NCI-H446 treated with DMSO at 0.1 percent for 48 hours (cell line): ENCODE measurements around the gene PPFIA4.

Source experiments
- DNase-seq: peaks from one replicate; lab custom pipeline; 2025; lab: John Stamatoyannopoulos, UW

The PPFIA4 gene

DNA sequence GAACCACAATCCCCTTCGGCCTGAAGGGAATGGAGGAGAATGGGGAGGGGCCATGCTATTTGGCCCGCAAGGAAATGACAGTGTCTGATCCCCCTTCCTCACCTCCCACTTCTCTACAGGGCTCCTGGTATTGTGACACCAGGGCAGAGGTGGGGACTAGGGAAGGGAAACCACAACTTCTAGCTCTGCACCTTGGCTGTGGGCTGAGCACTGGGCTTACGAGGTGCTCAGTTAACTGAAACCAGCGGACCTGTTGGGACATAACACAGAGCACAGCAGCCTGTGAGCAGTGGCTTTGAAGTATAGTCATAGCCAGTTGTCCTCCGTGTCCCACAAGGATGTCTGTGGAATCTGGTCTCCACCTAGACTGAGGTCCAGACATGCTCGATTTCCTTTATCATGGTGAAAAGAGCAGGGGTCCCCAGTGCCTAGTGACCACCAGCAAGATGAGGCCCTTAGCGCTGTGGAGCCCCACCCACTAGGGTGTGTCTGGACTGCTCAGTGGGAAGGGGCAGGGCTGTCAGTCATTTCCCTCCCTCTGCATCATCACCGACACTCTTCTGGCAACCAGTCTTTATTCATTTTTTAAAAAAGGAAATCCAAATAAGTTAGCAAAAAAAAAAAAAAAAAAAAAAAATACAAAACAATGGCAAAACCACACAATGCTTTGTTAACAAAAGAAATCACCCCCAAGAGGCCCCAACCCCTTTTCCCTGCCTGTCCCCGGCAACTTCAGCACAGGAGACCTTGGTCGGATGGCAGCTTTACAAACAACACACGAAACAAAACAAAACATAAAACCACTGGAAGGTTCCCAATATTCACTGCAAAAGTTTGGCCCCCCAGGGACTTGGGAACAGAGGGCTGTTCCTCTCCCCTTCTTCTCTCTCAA lies 56.5 kb downstream of the PPFIA4 start:
- DNase-seq, result no peak

- no peak for DNase-seq
These were observed 57.2 kb downstream of the PPFIA4 start for GRCh38 chr1:203083463-203083921.

DNA sequence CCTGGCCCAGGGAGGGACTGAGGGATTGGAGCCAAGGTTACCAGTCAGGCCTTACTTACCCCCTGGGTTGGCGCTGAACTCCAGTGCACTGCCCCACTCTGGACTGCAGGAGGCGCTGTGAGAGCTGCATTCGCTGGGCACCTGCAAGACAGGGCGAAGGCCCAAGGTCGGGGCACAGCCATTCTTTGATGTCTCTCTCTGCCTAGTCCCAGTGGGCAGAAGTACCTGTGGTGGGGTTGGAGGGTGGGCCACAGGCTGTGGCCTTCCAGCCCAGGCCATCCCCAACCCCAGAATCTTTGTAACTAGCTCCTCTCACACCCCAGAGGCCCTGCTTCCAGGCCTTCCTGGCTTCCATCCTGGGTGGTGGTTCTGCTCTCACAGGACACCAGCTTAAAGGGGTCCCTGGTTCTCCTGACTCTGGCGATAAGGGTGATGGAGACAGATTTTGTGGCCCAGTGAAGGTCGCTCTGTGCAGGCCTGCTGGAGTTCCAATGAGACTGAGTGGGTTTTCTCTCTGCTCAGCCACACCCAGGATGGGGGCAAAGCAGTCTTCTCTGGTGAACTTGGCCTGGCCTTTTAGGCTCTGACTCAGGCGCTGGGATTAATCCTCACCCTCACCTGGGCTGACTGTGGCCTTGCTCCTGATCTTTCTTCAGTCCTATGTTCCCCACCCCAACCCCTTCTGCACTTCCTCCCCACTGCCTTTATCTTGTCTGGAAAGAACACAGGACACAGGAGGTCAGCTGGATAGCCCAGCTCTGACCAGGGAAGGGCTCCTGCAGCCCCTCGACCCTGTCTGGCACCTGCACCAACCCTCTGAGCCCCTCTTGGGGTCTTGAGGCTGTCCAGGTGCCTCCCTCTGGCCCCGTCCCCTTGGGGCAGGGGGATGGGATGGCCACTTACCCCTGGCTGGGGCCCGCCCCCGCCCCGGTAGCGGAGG lies 58.6 kb downstream of the PPFIA4 start:
- DNase-seq, result no peak

- no peak for DNase-seq
These were observed 59.5 kb downstream of the PPFIA4 start, which contains the start of gene MYOG for GRCh38 chr1:203085528-203086406. Gene MYOG, minus strand, starts transcription at chr1:203086012. Its CDS starts 51 bp downstream, at chr1:203085961.

DNA sequence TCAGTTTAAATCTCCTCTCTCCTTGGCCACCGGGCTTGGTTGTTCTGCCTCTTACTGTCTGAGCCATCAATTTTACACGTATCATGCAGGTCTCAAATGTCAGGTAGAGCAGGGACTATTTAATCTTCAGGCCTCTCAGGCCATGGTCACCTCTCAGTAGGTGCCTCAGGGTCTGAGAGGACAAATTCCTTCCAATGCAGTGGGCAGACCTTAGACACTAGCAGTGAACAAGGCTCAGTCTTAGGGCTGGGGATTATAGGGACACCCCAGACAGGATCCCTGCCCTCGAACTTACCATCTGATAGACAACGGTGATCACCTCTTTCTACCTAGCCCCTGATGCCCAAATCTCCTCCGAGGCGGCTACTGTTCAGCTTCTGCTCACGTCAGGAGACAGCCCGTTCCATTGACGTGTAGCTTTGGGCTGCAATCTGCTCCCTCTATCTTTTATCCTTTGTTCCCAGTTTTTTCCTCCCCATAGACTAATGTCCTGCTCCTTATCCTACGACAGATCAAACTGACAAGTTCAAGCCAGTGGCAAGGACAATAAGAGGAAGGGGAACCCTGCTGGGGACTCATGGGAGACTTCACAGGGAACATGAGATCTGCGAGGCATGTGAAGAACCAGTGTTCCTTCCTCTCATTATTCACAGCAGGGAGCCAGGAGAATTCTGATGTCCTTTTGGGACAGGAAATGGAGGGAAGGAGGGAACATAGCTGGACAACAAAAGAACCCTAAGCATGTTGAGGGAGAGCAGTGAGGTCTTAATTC lies 60.9 kb downstream of the PPFIA4 start:
- DNase-seq, result no peak

DNA sequence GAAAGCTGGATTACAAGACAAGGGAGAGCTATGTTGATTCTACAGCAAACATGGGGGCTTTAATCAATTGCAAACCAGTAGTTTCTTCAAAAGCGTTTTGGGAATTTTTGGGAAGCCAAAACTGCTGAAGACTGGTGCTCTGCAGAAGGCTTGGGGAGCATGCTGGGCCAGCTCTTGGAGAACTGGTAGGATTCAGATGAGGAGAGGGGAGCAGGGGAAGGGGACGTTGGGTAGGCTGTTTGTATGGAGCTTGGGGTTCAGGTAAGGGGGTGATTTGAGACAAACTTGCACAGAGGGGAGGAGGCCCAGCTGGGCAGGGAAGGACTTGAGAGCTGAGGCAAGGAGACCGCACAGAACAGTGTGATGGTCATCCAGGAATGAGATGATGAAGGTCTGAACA lies 62.1 kb downstream of the PPFIA4 start:
- no peak for DNase-seq

- DNase-seq, result no peak
These were observed 62.8 kb downstream of the PPFIA4 start for GRCh38 chr1:203089001-203089650.

- DNase-seq, result no peak
These were observed 63.4 kb downstream of the PPFIA4 start for GRCh38 chr1:203089651-203090045.

DNA sequence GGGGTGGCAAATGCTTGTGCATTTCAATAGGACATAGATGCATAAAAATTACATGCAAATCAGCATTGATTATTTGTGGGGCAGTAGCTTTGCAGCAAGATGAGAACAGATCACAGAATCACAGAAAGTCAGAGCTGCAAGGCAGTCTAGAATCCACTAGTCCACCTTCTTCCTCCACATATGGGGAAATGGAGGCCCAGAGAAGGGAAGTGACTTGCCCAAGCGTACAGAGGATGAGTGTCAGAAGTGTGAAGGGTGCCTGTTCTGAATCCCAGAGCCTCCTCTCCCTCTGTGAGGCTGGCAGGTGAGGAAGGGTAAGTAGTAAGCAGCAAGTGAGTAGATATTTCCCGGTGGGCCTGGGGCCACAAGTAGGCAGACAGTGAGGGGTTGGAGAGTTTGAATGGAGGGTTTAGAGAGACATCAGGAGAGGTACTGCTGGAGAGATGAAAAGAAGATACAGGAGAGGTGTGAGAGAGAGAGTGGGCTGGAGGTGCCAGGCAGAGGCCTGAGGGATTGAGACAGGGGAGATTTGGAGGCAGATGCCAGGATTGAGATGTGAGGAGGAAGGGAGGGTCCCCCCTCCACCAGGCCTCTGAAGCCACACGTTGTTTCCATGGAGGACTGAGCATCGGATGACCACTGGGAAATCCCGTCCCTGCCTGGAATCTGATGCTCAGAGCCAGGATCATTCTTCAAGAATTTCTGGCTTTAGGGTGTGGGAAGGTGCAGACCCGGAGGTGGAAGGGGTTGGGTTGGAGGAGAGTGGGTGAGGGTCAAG lies 64.3 kb downstream of the PPFIA4 start:
- DNase-seq, result no peak

DNA sequence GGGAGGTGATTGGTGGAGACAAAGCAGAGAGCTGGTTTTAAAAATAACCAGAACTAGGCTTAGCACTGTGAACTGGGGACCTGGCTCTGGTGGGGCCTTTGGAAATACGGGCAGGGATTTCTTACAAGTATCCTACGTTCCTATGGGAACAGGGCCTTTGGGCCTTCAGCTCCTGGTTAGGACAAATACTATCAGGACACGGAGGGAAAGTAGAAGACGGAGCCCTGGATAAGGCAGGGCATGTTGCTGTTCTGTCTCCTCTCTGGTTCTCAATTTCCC lies 64.8 kb downstream of the PPFIA4 start:
- no peak for DNase-seq

- DNase-seq, result no peak
These were observed 65.6 kb downstream of the PPFIA4 start for GRCh38 chr1:203091761-203092330.

DNA sequence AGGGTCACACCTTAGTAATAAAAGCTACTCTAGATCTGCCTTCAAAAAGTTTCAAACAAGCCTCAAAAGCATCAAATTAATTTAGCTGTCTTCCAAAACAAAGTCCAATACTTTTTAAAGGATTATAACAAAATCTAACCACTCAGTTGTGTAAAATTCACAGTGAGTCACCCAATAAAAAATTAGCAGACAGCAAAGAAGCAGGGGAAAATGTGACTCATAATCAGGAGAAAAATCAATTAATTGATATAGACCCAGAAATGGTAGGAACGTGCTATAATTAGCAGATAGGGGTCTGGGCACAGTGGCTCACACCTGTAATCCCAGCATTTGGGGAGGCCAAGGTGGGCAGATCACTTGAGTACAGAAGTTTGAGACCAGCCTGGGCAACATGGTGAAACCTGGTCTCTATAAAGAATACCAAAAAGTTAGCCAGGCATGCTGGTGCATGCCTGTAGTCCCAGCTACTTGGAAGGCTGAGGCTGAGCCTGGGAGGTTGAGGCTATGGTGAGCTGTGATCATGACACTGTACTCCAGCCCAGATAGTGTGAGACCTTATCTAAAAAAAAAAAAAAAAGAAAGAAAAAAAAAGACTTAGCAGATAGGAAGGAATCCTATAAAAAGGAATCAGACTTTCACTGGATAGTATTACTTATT lies 67.6 kb downstream of the PPFIA4 start:
- DNase-seq, result no peak

- no peak for DNase-seq
These were observed 68.9 kb downstream of the PPFIA4 start for GRCh38 chr1:203095061-203095690.

DNA sequence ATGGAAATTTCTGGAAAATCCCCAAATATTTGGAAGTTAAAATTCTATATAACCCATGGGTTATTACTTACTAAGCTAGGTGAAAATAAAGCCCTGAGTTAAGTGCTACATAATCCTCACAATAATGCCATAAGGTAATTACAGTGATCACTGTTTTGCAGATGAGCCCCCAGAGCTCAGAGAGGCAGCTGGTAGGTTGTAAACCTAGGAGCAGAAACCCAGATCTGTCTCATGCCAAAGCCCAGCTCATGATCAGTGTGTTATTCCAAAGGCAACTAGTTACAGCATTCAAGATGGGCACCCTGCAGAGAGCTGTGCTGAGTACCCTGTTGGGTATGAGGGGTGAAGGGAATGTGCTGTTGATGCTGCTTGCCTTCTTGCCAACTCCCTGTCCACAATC lies 70.3 kb downstream of the PPFIA4 start:
- no peak for DNase-seq

GRCh38 chr1:203097001-203097400 lies 70.7 kb downstream of the PPFIA4 start:
- no peak for DNase-seq

DNA sequence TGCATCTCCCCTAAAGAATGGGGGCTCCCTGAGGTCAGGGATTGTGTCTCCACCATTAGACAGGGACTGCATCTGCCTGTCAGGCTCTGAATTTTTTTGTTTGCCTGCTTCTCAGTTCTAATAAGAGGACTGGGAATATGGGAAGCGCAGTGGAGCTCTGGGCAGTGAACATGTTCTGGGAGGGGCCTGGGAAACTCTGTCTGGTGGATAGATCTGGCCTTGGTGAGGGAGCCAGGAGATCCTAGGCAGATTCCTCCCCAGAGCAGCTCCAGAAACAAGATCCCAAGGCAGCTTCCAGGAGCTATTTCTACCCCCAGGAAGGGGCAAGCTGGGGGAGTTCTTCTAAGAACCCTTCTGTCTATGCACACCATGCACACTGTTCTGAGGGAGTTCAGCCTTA lies 72.2 kb downstream of the PPFIA4 start:
- DNase-seq, result no peak

DNA sequence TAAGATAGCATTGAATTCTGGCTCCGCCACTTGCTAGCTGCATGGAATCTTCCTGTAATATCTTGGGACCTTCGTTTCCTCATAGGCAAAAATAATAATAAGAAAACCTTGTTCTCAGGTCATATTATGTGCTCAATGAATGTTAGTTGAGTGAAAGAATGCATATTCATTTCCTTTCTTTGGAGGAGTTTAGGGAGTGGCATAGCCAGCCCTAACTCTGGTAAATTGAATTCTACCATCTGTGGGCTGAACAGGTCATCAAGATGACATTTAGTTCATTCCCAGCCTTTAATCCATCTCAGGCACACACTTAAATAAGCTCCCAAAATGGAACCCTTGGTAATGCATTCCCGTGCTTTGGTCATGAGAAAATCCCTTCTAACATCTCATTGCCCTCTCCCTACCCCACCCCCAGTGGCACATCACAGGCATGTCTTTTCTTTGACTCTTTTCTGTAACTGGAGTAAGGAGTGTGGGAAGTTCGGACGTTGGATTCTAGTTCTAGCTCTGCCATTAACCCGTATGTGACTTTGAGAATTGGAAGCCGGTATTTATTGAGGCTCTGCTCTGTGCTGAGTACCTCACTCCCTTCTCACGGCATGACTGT lies 72.7 kb downstream of the PPFIA4 start:
- no peak for DNase-seq
